ENCODE data around the gene MFN2. TPM values are rescaled to one million over a fixed set of nuclear protein-coding genes. Genes with fewer than 3 reads are reported as not detected.
"Not testable (repeated sequence)": the region's sequence is repeated elsewhere in the genome, so short reads cannot be mapped to it uniquely, and the experiment has no call there.

MFN2 gene
- polyA plus RNA-seq, 1 experiment: 43.9 TPM

DNA sequence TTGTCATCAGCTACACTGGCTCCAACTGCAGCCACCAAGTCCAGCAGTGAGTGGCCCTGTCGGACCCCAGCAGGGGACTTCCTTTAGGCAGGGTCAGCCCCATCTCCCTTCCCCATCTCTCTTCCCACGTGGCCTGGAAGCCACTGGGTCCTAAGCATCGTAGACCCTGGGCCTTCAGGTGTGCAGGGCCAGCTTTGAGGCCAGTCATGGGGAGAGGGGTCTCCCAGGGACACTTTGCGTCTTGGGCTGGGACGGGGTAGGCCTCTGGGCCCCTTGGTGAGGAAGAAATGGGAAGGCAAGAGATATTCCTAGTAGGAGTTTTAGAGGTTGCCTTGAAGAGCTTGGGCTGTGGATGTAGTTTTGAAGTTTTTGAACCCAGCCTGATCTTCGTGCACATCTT is 27.0 kb downstream of the MFN2 start:
- Histone ChIP-seq H3K27me3 (ENCODE audit: control insufficient read depth, insufficient read depth, low read length) (no peaks in the 10 kb centered on the region), H3K27ac (ENCODE audit: low read depth, low read length) (no peak overlapping the region), H3K9me3 (ENCODE audit: control insufficient read depth, insufficient read depth, low read length) (no peaks in the 10 kb centered on the region; the same call in 1 of the 2 replicates), H3K4me3 (ENCODE audit: low read depth, low read length) (no peak overlapping the region)
- no peak for DNase-seq (ENCODE audit: low read depth, low spot score)
- no peak for TF ChIP-seq CTCF (IDR thresholded peaks at IDR 0.05; ENCODE audit: low read depth, low read length)
- ChIA-PET CTCF (no interaction called here), POLR2A (interaction anchor here (0.6 kb wide), 1 partner anchor 66 kb away, joined by 10 read pairs; no protein-coding TSS in a partner anchor)

- POLR2A ChIA-PET; H3K27me3 ChIP-seq (ENCODE audit: control insufficient read depth, insufficient read depth, low read length); CTCF ChIA-PET; H3K4me3 ChIP-seq (ENCODE audit: low read depth, low read length); H3K27ac ChIP-seq (ENCODE audit: low read depth, low read length); DNase-seq (ENCODE audit: low read depth, low spot score); H3K9me3 ChIP-seq (ENCODE audit: control insufficient read depth, insufficient read depth, low read length): not testable (repeated sequence)
Measured at GRCh38 chr1:12008355-12008754, 28.1 kb downstream of the MFN2 start.

DNA sequence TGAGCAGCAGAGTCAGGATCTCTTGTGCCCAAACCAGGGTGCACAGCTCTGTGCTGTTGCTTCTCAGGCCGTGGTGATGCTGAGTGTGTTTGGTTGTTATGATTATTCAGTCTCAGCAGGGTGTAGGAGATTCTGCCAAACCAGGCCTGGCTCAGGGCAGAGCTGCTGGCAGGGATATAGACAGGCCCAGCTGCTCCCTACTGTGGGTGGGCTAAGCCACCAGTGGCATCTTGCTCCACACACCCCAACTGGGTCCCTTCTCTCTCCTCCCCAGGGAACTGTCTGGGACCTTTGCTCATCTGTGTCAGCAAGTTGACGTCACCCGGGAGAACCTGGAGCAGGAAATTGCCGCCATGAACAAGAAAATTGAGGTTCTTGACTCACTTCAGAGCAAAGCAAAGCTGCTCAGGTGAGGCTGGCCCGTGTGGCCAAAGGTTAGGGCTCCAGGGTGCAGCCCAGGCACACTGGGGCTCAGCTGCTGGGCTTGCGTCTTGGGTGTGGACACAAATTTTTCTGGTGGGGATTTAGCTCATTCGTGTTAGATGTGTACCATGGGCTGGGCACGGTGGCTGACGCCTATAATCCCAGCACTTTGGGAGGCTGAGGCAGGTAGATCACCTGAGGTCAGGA is 29.2 kb downstream of the MFN2 start:
- ChIA-PET POLR2A (interaction anchor here (0.6 kb wide), 1 partner anchor 10 kb away, joined by 4 read pairs; the partner anchor contains the start of gene MIIP), CTCF (no interaction called here)
- Histone ChIP-seq H3K9me3 (ENCODE audit: control insufficient read depth, insufficient read depth, low read length) (no peaks in the 10 kb centered on the region; the same call in 1 of the 2 replicates), H3K4me3 (ENCODE audit: low read depth, low read length) (no peak overlapping the region), H3K27me3 (ENCODE audit: control insufficient read depth, insufficient read depth, low read length) (no peaks in the 10 kb centered on the region), H3K27ac (ENCODE audit: low read depth, low read length) (no peak overlapping the region)
- TF ChIP-seq CTCF (IDR thresholded peaks at IDR 0.05; ENCODE audit: low read depth, low read length): no peak
- no peak for DNase-seq (ENCODE audit: low read depth, low spot score)

GRCh38 chr1:12010746-12011570 is 30.7 kb downstream of the MFN2 start:
- no peak for DNase-seq (ENCODE audit: low read depth, low spot score)
- no peak for TF ChIP-seq CTCF (IDR thresholded peaks at IDR 0.05; ENCODE audit: low read depth, low read length)
- no peaks in the 10 kb centered on the region; the same call in 1 of the 2 replicates for H3K9me3 ChIP-seq (ENCODE audit: control insufficient read depth, insufficient read depth, low read length)
- H3K27ac ChIP-seq (ENCODE audit: low read depth, low read length): no peak overlapping the region
- no peaks in the 10 kb centered on the region for H3K27me3 ChIP-seq (ENCODE audit: control insufficient read depth, insufficient read depth, low read length)
- ChIA-PET POLR2A (no interaction called here), CTCF (no interaction called here)
- H3K4me3 ChIP-seq (ENCODE audit: low read depth, low read length): no peak overlapping the region

- no peak overlapping the region for H3K27ac ChIP-seq (ENCODE audit: low read depth, low read length)
- H3K9me3 ChIP-seq (ENCODE audit: control insufficient read depth, insufficient read depth, low read length): no peaks in the 10 kb centered on the region; the same call in 1 of the 2 replicates
- ChIA-PET POLR2A (no interaction called here), CTCF (no interaction called here)
- H3K27me3 ChIP-seq (ENCODE audit: control insufficient read depth, insufficient read depth, low read length): no peaks in the 10 kb centered on the region
- H3K4me3 ChIP-seq (ENCODE audit: low read depth, low read length): no peak overlapping the region
- DNase-seq (ENCODE audit: low read depth, low spot score): no peak
- TF ChIP-seq CTCF (IDR thresholded peaks at IDR 0.05; ENCODE audit: low read depth, low read length): no peak
Measured at GRCh38 chr1:12011998-12012397, 31.8 kb downstream of the MFN2 start.

Data from AG04450 (cell line).